B cell (primary cell): ENCODE results near the gene ARHGDIA. TPM values are rescaled to one million over a fixed set of nuclear protein-coding genes. Genes with fewer than 3 reads are reported as not detected.

Source experiments
- ATAC-seq: fragments of 200-7000 bp; cut with Tn5 transposase; one replicate; pipeline ENCODE4 v1.10.0; 2021; ENCODE audit warnings: low read depth, mild to moderate bottlenecking, moderate number of reproducible peaks, moderate library complexity
- CTCF ChIA-PET: fragments of 350-600 bp; sonication (Branson Sonifier 250); formaldehyde crosslinking; loops from one replicate; lab custom pipeline; 2021; ENCODE audit warnings: antibody characterized with exemption, inconsistent platforms; lab: Charles Lee
- POLR2A ChIA-PET: fragments of 350-600 bp; sonication (Branson Sonifier 250); formaldehyde crosslinking; loops from one replicate; lab custom pipeline; 2021; ENCODE audit warnings: antibody characterized with exemption; lab: Charles Lee
- DNase-seq: peaks from one replicate; pipeline ENCODE4 v3.0.0; 2013
- H2AFZ ChIP-seq: 2 replicates; pipeline ENCODE4 v1.6.1; 2012; ENCODE audit warnings: mild to moderate bottlenecking, low read depth, low read length; ENCODE audit not compliant: insufficient read depth, poor library complexity, severe bottlenecking
- H3K27ac ChIP-seq, 2 donors: 1 replicate in 1 of 2; 2 replicates in 1 of 2; pipeline ENCODE4 v1.5.1; 2012 to 2013; ENCODE audit warnings: low read length in 2 of 2, mild to moderate bottlenecking in 2 of 2, moderate library complexity in 1 of 2
- H3K27me3 ChIP-seq, 4 experiments: fragments of 200-600 bp in 1 of 4; sonication (generic) in 1 of 4; replicated peaks in 1 of 4; 1 replicate in 2 of 4; 2 replicates in 2 of 4; pipeline versions ENCODE4 v1.6.1 to v1.7.0; 2013 to 2016; ENCODE audit warnings: low read length in 3 of 4, mild to moderate bottlenecking in 2 of 4, mixed read lengths in 1 of 4, moderate library complexity in 1 of 4; ENCODE audit not compliant: insufficient read depth in 4 of 4, control insufficient read depth in 3 of 4; ENCODE audit errors: control extremely low read depth in 1 of 4
- H3K36me3 ChIP-seq, 2 experiments: replicated peaks in 1 of 2; 1 replicate in 1 of 2; 2 replicates in 1 of 2; pipeline versions ENCODE4 v1.6.1 to v1.7.1; 2013; ENCODE audit warnings: low read length in 1 of 2; ENCODE audit not compliant: insufficient read depth in 2 of 2, control insufficient read depth in 1 of 2; ENCODE audit errors: control extremely low read depth in 1 of 2, extremely low read depth in 1 of 2
- H3K4me1 ChIP-seq, 2 donors: fragments of 200-600 bp in 1 of 2; sonication (generic) in 1 of 2; 1 replicate in 1 of 2; 2 replicates in 1 of 2; pipeline versions ENCODE4 v1.5.1 to v1.6.1; 2013 to 2017; ENCODE audit warnings: low read length in 2 of 2; ENCODE audit not compliant: control insufficient read depth in 2 of 2, insufficient read depth in 2 of 2
- H3K4me2 ChIP-seq: replicated peaks from 2 replicates; pipeline ENCODE3; 2012; ENCODE audit warnings: mild to moderate bottlenecking, low read depth, low read length; ENCODE audit not compliant: poor library complexity, severe bottlenecking
- H3K4me3 ChIP-seq, 5 experiments: fragments of 200-600 bp in 1 of 5; sonication (generic) in 1 of 5; 1 replicate in 3 of 5; 2 replicates in 2 of 5; pipeline versions ENCODE4 v1.5.1 to v1.7.0; 2011 to 2016; ENCODE audit warnings: low read length in 4 of 5, mild to moderate bottlenecking in 4 of 5, low read depth in 2 of 5, control low read depth in 1 of 5, moderate library complexity in 1 of 5; ENCODE audit not compliant: insufficient read depth in 1 of 5; ENCODE audit errors: control extremely low read depth in 1 of 5, extremely low read depth in 1 of 5
- H3K79me2 ChIP-seq: fragments of 200-600 bp; sonication (generic); one replicate; pipeline ENCODE4 v1.6.0; 2016; ENCODE audit warnings: low read length; ENCODE audit not compliant: control insufficient read depth, insufficient read depth
- H3K9ac ChIP-seq: fragments of 200-600 bp; sonication (generic); 2 replicates; pipeline ENCODE4 v1.6.1; 2017; ENCODE audit warnings: mild to moderate bottlenecking, low read length, moderate library complexity
- H3K9me3 ChIP-seq, 3 donors: one replicate each; pipeline versions ENCODE4 v1.6.1 to v1.7.1; 2013; ENCODE audit warnings: low read length in 2 of 3; ENCODE audit not compliant: control insufficient read depth in 2 of 3, insufficient read depth in 1 of 3; ENCODE audit errors: control extremely low read depth in 1 of 3
- H4K20me1 ChIP-seq: 2 replicates; pipeline ENCODE4 v1.6.0; 2012; ENCODE audit warnings: mild to moderate bottlenecking, low read length; ENCODE audit not compliant: insufficient read depth, control insufficient read depth, poor library complexity, severe bottlenecking
- H3K27ac Mint-ChIP-seq: one replicate; pipeline ENCODE4 v1.8.0; 2021; ENCODE audit warnings: mixed read lengths
- H3K27me3 Mint-ChIP-seq: one replicate; pipeline ENCODE4 v1.8.0; 2021; ENCODE audit warnings: mixed read lengths
- H3K4me1 Mint-ChIP-seq: one replicate; pipeline ENCODE4 v1.8.0; 2021; ENCODE audit warnings: mixed read lengths
- H3K4me3 Mint-ChIP-seq: one replicate; pipeline ENCODE4 v1.8.0; 2021; ENCODE audit warnings: mixed read lengths
- H3K9me3 Mint-ChIP-seq: one replicate; pipeline ENCODE4 v1.8.0; 2022; ENCODE audit warnings: mixed read lengths; ENCODE audit not compliant: insufficient read depth
- CTCF ChIP-seq: fragments of 200-600 bp; IDR thresholded peaks from one replicate; pipeline ENCODE4 v1.8.0; 2022; ENCODE audit warnings: antibody characterized with exemption, mild to moderate bottlenecking
- EZH2 ChIP-seq: IDR thresholded peaks from 2 replicates; pipeline ENCODE4 v1.6.1; 2012; ENCODE audit warnings: borderline replicate concordance, low read depth, mild to moderate bottlenecking, moderate library complexity, low read length; ENCODE audit not compliant: insufficient read depth, poor library complexity, severe bottlenecking
- WGBS: methylation state at CpG from one replicate; pipeline ENCODE4 v1.1.5; 2013; ENCODE audit warnings: missing lambda C conversion rate; ENCODE audit not compliant: insufficient coverage; 5-methylcytosine and 5-hydroxymethylcytosine counted together
- intact Hi-C: fragments of 100-400 bp; cut with micrococcal nuclease; formaldehyde crosslinking; loops from one replicate; pipeline ENCODE4 v1.10.0; 2022
- polyA plus RNA-seq: library from polyadenylated mRNA; depleted of rRNA; stranded (reverse); fragments of >200 nt; gene quantifications from 2 replicates; pipeline ENCODE4 v1.2.3, GENCODE V29; 2012
- total RNA-seq, 2 donors: library from RNA; stranded (reverse); fragments of 120-200 nt in 1 of 2; gene quantifications; 1 replicate in 1 of 2; 2 replicates in 1 of 2; pipeline versions ENCODE4 v1.2.3 to v1.2.4, GENCODE V29; 2013 to 2022

ARHGDIA gene
- total and polyA plus RNA-seq, 2 donors (not counting 1 experiment from before 2014, with no cell fraction given), result 262 to 510 TPM

GRCh38 chr17:81909966-81910839, 39.1 kb upstream of the ARHGDIA start:
- Histone ChIP-seq H3K4me2 (peak overlapping the region; percentile 99), H3K36me3 (peaks cover 0 to 37% of the 10 kb centered on the region in 2 experiments), H2AFZ (peak overlapping the region; percentile 74), H3K4me1 (peaks cover 10 to 14% of the 10 kb centered on the region in 2 donors), H3K4me3 (peak overlapping the region; percentile 43 to 75 (median 65)), H3K27me3 (no peaks in the 10 kb centered on the region), H3K9ac (peak overlapping the region; percentile 73), H4K20me1 (peaks cover 48% of the 10 kb centered on the region), H3K27ac (peak overlapping the region in 1 of 2 donors; percentile 59), H3K9me3 (peaks cover 0 to 3% (median 0%) of the 10 kb centered on the region in 3 donors), H3K79me2 (peaks cover 29% of the 10 kb centered on the region)
- intact Hi-C loops, result loop anchor here (2.0 kb wide), 1 partner anchor 17 kb away; the partner anchor contains the start of gene MAFG
- peak overlapping the region; percentile 86 for H3K4me3 Mint-ChIP-seq
- WGBS, result 41% methylated on average over 22 of the region's 23 CpGs
- ChIA-PET CTCF (no interaction called here), POLR2A (no interaction called here)
- no peak for TF ChIP-seq CTCF
- TF ChIP-seq EZH2, result no peak
- DNase-seq, result no peak
- H3K27me3 Mint-ChIP-seq, result no peaks in the 10 kb centered on the region
- no peak for ATAC-seq
- H3K4me1 Mint-ChIP-seq, result peaks cover 10% of the 10 kb centered on the region
- H3K9me3 Mint-ChIP-seq, result no peaks in the 10 kb centered on the region
- peak overlapping the region; percentile 63 for H3K27ac Mint-ChIP-seq

DNA sequence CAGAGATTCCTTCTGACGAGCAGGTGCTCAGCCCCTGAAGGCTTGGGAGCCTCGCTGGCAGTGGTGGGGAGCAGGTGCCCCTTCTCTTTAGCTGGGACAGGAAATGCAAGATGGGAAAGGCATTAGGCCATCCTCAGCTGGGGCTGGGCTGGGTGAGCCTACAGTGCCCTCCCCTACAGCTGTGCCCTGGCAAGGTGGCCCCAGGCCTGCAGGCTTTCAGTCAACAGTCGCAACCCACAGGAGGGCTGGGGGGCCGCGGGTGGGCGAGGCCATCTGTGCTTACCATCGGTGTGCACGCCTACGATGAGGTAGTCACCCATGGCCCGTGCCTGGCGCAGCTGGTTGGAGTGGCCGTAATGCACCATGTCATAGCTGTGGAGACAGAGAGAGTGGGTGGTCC, 38.1 kb upstream of the ARHGDIA start:
- no peak for ATAC-seq
- POLR2A ChIA-PET, result no interaction called here
- CTCF ChIA-PET, result no interaction called here
- intact Hi-C loops, result no loop called here
- Mint-ChIP-seq H3K27me3 (no peaks in the 10 kb centered on the region), H3K9me3 (no peaks in the 10 kb centered on the region), H3K4me3 (peak overlapping the region; percentile 86), H3K27ac (no peak overlapping the region), H3K4me1 (peaks cover 10% of the 10 kb centered on the region)
- no peak overlapping the region for H3K27ac ChIP-seq
- no peak overlapping the region for H3K9ac ChIP-seq
- 98% methylated on average over 12 of the region's 12 CpGs for WGBS
- H3K79me2 ChIP-seq, result peaks cover 24% of the 10 kb centered on the region
- peaks cover 0 to 3% (median 0%) of the 10 kb centered on the region in 3 donors for H3K9me3 ChIP-seq
- peaks cover 10 to 14% of the 10 kb centered on the region in 2 donors for H3K4me1 ChIP-seq
- no peaks in the 10 kb centered on the region for H3K27me3 ChIP-seq
- DNase-seq, result no peak
- TF ChIP-seq CTCF (no peak), EZH2 (no peak)
- H2AFZ ChIP-seq, result no peak overlapping the region
- no peak overlapping the region for H3K4me3 ChIP-seq
- H3K4me2 ChIP-seq, result no peak overlapping the region
- H3K36me3 ChIP-seq, result peaks cover 0 to 37% of the 10 kb centered on the region in 2 experiments
- H4K20me1 ChIP-seq, result peaks cover 39% of the 10 kb centered on the region
